Lower leg skin (tissue), 3 donors: ENCODE data around the gene PPCS.

ENCODE experiments used
- POLR2A ChIP-seq, 2 donors: fragments of 450-650 bp; IDR thresholded peaks; one replicate each; pipeline ENCODE4 v1.6.1; 2016 to 2017; ENCODE audit warnings: antibody characterized with exemption in 2 of 2, mild to moderate bottlenecking in 1 of 2, moderate library complexity in 1 of 2
- TF ChIP-seq, protein P1 (sequence below), 3 donors: fragments of 450-650 bp; IDR thresholded peaks; one replicate each; pipeline ENCODE4 v1.5.1; 2016; ENCODE audit warnings: antibody characterized with exemption in 3 of 3, mild to moderate bottlenecking in 3 of 3, moderate library complexity in 2 of 3

- TF ChIP-seq, protein P1, sequence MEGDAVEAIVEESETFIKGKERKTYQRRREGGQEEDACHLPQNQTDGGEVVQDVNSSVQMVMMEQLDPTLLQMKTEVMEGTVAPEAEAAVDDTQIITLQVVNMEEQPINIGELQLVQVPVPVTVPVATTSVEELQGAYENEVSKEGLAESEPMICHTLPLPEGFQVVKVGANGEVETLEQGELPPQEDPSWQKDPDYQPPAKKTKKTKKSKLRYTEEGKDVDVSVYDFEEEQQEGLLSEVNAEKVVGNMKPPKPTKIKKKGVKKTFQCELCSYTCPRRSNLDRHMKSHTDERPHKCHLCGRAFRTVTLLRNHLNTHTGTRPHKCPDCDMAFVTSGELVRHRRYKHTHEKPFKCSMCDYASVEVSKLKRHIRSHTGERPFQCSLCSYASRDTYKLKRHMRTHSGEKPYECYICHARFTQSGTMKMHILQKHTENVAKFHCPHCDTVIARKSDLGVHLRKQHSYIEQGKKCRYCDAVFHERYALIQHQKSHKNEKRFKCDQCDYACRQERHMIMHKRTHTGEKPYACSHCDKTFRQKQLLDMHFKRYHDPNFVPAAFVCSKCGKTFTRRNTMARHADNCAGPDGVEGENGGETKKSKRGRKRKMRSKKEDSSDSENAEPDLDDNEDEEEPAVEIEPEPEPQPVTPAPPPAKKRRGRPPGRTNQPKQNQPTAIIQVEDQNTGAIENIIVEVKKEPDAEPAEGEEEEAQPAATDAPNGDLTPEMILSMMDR (IDR thresholded peaks at IDR 0.05), result no peak
- TF ChIP-seq POLR2A (IDR thresholded peaks at IDR 0.05), result no peak
Observed at GRCh38 chr1:42454403-42454802, 1.9 kb upstream of the PPCS start.
